Ascending aorta (tissue), 2 donors: ENCODE results near the gene SELENOP. TPM values are rescaled to one million over a fixed set of nuclear protein-coding genes. Genes with fewer than 3 reads are reported as not detected.

Experiments
- DNase-seq, 2 donors: peaks; one replicate each; pipeline ENCODE4 v3.0.0-alpha.2; 2019; ENCODE audit warnings: low spot score in 2 of 2
- H3K27ac ChIP-seq, 2 donors: fragments of 200-600 bp; sonication (generic); one replicate each; pipeline ENCODE4 v1.5.1; 2016 to 2017; ENCODE audit warnings: mild to moderate bottlenecking in 1 of 2
- H3K27me3 ChIP-seq: fragments of 200-600 bp; sonication (generic); one replicate; pipeline ENCODE4 v1.5.1; 2017
- H3K36me3 ChIP-seq, 2 donors: fragments of 200-600 bp; sonication (generic); one replicate each; pipeline ENCODE4 v1.5.1; 2016
- H3K4me1 ChIP-seq, 2 donors: fragments of 200-600 bp; sonication (generic); one replicate each; pipeline ENCODE4 v1.5.1; 2016 to 2017; ENCODE audit warnings: mild to moderate bottlenecking in 1 of 2
- H3K4me3 ChIP-seq, 2 donors: fragments of 200-600 bp; sonication (generic); one replicate each; pipeline ENCODE4 v1.5.1; 2016 to 2017; ENCODE audit warnings: mild to moderate bottlenecking in 1 of 2
- H3K9me3 ChIP-seq, 2 donors: fragments of 200-600 bp; sonication (generic); one replicate each; pipeline ENCODE4 v1.5.1; 2016
- intact Hi-C: fragments of 100-400 bp; cut with DNase I; formaldehyde crosslinking; loops from one replicate; pipeline ENCODE4 v1.15.1; 2023
- total RNA-seq: library from RNA; depleted of rRNA; stranded (reverse); fragments of >200 nt; gene quantifications from one replicate; pipeline ENCODE4 v1.1.0, GENCODE V29; 2016
- TF ChIP-seq, protein P1 (sequence below), 3 experiments: fragments of 200-600 bp in 2 of 3; fragments of 450-650 bp in 1 of 3; sonication (generic) in 2 of 3; IDR thresholded peaks; one replicate each; pipeline ENCODE4 v1.5.1; 2016 to 2019; ENCODE audit warnings: antibody characterized with exemption in 3 of 3, mild to moderate bottlenecking in 1 of 3, moderate library complexity in 1 of 3

SELENOP gene
- total RNA-seq, 1 donor from 2014 or later: 119 TPM

DNA sequence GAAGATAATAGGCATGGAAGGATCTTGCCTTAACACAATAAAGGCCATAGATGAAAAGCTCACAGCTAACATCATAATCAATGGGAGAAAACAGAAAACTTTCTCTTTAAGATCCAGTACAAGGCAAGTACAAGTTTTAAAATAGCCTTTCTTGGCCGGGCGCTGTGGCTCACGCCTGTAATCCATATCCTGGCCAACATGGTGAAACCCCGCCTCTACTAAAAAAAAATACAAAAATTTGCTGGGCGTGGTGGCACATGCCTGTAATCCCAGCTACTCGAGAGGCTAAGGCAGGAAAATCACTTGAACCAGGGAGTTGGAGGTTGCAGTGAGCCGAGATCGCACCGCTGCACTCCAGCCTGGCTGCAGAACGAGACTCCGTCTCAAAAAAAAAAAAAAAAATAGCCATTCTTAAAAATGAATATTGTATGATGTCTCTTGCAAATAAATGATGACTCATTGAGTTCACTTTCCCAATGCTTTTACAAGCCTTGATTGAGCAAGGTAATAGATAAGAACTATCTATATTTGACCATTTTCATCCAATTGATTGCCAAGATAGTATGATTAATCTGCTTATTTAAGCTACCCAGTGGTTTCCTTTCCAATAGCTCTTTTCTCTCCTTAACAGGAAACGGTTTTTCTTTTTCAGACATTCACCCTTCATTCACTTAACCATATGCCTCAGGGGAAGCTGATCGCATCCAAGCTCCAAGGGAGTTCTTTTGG, 39.3 kb downstream of the SELENOP start:
- H3K4me1 ChIP-seq: no peaks in the 10 kb centered on the region
- H3K36me3 ChIP-seq: no peaks in the 10 kb centered on the region
- peak overlapping the region; percentile 28 to 37 for H3K4me3 ChIP-seq
- DNase-seq: no peak
- H3K9me3 ChIP-seq: no peaks in the 10 kb centered on the region
- H3K27me3 ChIP-seq: no peaks in the 10 kb centered on the region
- H3K27ac ChIP-seq: no peak overlapping the region
- TF ChIP-seq, protein P1, sequence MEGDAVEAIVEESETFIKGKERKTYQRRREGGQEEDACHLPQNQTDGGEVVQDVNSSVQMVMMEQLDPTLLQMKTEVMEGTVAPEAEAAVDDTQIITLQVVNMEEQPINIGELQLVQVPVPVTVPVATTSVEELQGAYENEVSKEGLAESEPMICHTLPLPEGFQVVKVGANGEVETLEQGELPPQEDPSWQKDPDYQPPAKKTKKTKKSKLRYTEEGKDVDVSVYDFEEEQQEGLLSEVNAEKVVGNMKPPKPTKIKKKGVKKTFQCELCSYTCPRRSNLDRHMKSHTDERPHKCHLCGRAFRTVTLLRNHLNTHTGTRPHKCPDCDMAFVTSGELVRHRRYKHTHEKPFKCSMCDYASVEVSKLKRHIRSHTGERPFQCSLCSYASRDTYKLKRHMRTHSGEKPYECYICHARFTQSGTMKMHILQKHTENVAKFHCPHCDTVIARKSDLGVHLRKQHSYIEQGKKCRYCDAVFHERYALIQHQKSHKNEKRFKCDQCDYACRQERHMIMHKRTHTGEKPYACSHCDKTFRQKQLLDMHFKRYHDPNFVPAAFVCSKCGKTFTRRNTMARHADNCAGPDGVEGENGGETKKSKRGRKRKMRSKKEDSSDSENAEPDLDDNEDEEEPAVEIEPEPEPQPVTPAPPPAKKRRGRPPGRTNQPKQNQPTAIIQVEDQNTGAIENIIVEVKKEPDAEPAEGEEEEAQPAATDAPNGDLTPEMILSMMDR (IDR thresholded peaks at IDR 0.05): no peak
- intact Hi-C loops: no loop called here

DNA sequence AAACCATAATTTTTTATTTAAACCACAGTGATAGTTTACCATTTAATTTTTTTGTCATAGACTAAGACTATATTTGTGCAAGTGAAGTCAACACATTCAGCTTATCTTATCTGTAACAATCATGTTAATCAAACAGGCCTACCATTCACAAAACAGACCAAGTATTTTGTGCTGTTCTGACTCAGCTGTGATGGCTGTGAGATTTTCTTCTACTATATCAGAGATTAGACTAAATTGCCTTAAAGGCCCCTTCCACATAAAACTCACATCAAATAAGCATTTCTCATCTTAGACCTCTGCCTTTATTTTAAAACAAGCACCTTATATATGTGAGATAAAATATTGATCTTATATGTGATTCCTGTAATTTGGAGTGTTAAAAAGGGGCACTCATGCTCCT, 41.7 kb downstream of the SELENOP start:
- DNase-seq: no peak
- Histone ChIP-seq H3K27me3 (no peaks in the 10 kb centered on the region), H3K4me3 (no peak overlapping the region), H3K9me3 (no peaks in the 10 kb centered on the region), H3K4me1 (no peaks in the 10 kb centered on the region), H3K27ac (no peak overlapping the region), H3K36me3 (no peaks in the 10 kb centered on the region)
- TF ChIP-seq, protein P1 (IDR thresholded peaks at IDR 0.05): no peak
- intact Hi-C loops: no loop called here

DNA sequence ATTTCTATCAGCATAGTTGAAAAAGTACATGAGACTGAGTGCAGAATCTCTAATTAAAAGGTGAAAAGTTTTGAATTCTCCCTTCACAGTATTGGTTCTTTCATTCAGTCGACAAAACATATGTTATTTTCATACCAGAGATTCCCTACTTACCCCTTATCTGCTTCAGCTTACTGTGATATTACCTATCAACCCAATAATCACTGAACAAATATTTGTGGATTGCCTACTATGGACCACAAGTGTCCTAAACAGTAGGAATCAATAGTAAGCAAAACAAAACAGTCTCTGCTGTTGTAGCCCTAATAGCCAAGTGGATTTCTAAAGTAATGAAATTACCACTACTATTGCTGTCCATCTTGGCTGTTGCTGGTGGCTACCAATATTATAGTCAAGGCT, 43.6 kb downstream of the SELENOP start:
- H3K36me3 ChIP-seq: no peaks in the 10 kb centered on the region
- H3K4me1 ChIP-seq: no peaks in the 10 kb centered on the region
- H3K9me3 ChIP-seq: no peaks in the 10 kb centered on the region
- no peaks in the 10 kb centered on the region for H3K27me3 ChIP-seq
- DNase-seq: no peak
- intact Hi-C loops: loop anchor here (5.0 kb wide), 3 partner anchors 119 to 761 kb away; partner anchors contain the start of gene GHR
- H3K4me3 ChIP-seq: no peak overlapping the region
- TF ChIP-seq, protein P1 (IDR thresholded peaks at IDR 0.05): no peak
- no peak overlapping the region for H3K27ac ChIP-seq

DNA sequence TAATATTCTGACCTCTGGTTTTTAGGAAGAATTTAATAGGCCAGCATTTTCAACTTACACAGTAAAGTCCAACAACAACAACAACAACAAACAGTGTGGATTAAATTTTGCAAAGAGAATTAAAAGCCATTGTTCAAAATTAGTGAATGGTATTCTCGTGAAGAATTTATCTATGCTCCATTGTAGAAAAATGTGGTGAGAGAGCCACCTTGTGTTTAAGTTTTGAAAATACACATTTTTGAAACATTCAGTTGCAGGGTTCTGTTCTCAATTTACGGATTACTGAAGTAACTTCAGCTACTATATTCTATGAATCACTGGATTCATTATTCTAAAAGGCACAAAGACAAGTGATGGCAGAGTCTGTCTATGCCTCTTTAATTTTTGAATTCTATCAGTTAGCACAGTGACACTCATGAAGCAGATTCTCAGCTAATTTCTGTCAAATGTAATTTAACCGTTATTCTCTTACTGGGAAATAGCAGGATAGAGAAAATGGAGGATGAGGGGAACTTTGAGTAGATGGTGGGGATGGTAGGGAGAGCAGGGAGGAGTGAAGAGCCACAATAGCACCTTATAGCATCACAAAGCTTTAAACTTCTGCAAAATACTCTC, 44.1 kb downstream of the SELENOP start:
- no peak overlapping the region for H3K4me3 ChIP-seq
- H3K27me3 ChIP-seq: no peaks in the 10 kb centered on the region
- no peak for DNase-seq
- H3K9me3 ChIP-seq: no peaks in the 10 kb centered on the region
- no peaks in the 10 kb centered on the region for H3K4me1 ChIP-seq
- no peaks in the 10 kb centered on the region for H3K36me3 ChIP-seq
- no peak overlapping the region for H3K27ac ChIP-seq
- intact Hi-C loops: loop anchor here (2.0 to 5.0 kb wide), 4 partner anchors 120 to 911 kb away; partner anchors contain the start of gene GHR
- TF ChIP-seq, protein P1 (IDR thresholded peaks at IDR 0.05): peak; percentile 23 to 67 (median 35)

DNA sequence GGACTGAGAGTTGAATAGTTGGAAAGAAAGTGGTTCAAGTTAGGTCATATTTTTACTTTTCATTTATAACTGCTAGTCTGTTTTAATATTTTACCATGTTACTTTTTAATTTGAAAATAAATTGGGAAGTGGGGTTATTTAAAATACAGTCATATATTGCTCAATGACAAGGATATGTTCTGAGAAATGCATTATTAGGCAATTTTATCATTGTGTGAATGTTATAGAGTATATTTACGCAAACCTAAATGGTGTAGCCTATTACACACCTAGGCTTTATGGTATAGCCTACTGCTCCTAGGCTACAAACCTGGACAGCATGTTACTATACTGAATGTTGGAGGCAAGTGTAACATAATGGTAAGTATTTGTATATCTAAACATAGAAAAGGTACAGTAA, 49.9 kb downstream of the SELENOP start:
- H3K27ac ChIP-seq: no peak overlapping the region
- H3K9me3 ChIP-seq: no peaks in the 10 kb centered on the region
- no peak overlapping the region for H3K4me3 ChIP-seq
- no peaks in the 10 kb centered on the region for H3K27me3 ChIP-seq
- intact Hi-C loops: no loop called here
- H3K4me1 ChIP-seq: no peaks in the 10 kb centered on the region
- H3K36me3 ChIP-seq: no peaks in the 10 kb centered on the region
- TF ChIP-seq, protein P1 (IDR thresholded peaks at IDR 0.05): no peak
- DNase-seq: no peak
